ENCODE measurements around the gene GLT1D1.

DNA sequence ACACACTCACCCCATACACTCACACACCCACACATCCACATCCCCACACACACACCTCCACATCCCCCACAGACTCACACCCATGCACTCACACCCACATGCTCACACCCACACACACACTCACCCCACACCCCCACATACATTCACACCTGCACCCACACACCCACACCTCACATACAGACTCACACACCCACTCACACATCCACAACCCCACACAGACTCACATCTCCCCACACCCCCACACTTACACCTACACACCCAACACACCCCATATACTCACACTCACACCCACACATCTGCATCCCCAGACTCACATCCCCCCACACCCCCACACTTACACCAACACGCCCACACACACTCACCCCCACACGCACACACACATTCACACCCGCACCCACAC, 171.8 kb downstream of the GLT1D1 start:
- TF ChIP-seq, protein P1, sequence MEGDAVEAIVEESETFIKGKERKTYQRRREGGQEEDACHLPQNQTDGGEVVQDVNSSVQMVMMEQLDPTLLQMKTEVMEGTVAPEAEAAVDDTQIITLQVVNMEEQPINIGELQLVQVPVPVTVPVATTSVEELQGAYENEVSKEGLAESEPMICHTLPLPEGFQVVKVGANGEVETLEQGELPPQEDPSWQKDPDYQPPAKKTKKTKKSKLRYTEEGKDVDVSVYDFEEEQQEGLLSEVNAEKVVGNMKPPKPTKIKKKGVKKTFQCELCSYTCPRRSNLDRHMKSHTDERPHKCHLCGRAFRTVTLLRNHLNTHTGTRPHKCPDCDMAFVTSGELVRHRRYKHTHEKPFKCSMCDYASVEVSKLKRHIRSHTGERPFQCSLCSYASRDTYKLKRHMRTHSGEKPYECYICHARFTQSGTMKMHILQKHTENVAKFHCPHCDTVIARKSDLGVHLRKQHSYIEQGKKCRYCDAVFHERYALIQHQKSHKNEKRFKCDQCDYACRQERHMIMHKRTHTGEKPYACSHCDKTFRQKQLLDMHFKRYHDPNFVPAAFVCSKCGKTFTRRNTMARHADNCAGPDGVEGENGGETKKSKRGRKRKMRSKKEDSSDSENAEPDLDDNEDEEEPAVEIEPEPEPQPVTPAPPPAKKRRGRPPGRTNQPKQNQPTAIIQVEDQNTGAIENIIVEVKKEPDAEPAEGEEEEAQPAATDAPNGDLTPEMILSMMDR (IDR thresholded peaks at IDR 0.05), result no peak
- TF ChIP-seq ZFX (IDR thresholded peaks at IDR 0.05; ENCODE audit: borderline replicate concordance), result no peak
